Upper lobe of right lung (tissue), 1 donor: Measurements from ENCODE around the gene ZNF407. TPM values are rescaled to one million over a fixed set of nuclear protein-coding genes. Genes with fewer than 3 reads are reported as not detected.
A peak's percentile ranks its signal among the peaks of the same experiment; 100 is the strongest.

Source experiments
- ATAC-seq: fragments of 200-7000 bp; cut with Tn5 transposase; one replicate; pipeline ENCODE4 v1.9.1; 2020; ENCODE audit warnings: mild to moderate bottlenecking, moderate library complexity
- DNase-seq: peaks from one replicate; pipeline ENCODE4 v3.0.0-alpha.2; 2020
- H3K27ac ChIP-seq: fragments of 200-600 bp; one replicate; pipeline ENCODE4 v1.8.0; 2022
- H3K27me3 ChIP-seq: fragments of 200-600 bp; one replicate; pipeline ENCODE4 v1.8.0; 2022; ENCODE audit warnings: mild to moderate bottlenecking
- H3K36me3 ChIP-seq: fragments of 200-600 bp; one replicate; pipeline ENCODE4 v1.8.0; 2022
- H3K4me1 ChIP-seq: fragments of 200-600 bp; one replicate; pipeline ENCODE4 v1.8.0; 2022
- H3K4me3 ChIP-seq: fragments of 200-600 bp; one replicate; pipeline ENCODE4 v1.8.0; 2022; ENCODE audit warnings: mild to moderate bottlenecking
- H3K9me3 ChIP-seq: fragments of 200-600 bp; one replicate; pipeline ENCODE4 v1.8.0; 2022
- intact Hi-C: fragments of 100-400 bp; cut with DNase I; formaldehyde crosslinking; loops from one replicate; pipeline ENCODE4 v1.11.0; 2022
- total RNA-seq: library from RNA; stranded (reverse); fragmentation: NEBNext Ultra II Directional; extraction: Animal tissue kit (Norgen Biotek cat#: 25700); gene quantifications from one replicate; pipeline ENCODE4 v1.2.1, GENCODE V29; 2021
- TF ChIP-seq, protein P1 (sequence below): fragments of 200-600 bp; IDR thresholded peaks from one replicate; pipeline ENCODE4 v1.8.0; 2022; ENCODE audit warnings: antibody characterized with exemption
- donor health status: DM: no; HTN: yes; CAD: no; lungs with severe emphysema.

Gene ZNF407
- total RNA-seq, 1 donor from 2014 or later, result 18.4 TPM

DNA sequence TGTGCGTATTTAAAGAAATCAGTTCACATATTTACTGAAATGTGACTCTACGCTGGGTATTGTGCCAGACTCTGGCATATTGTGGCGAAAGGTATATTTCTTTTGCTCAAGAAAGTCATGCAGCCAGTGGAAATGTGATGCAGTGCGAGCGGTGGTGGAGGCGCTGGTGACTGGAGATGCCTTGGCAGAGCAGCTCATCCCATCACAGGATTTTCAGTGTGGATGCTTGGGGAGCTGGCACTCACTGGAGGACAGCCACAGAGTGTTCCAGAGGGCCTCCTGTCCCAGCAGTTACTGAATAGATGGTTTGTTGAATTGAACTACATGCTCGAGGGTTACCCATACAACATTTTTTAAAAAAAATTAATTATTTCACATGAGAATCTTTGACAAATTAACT is 117.6 kb downstream of the ZNF407 start:
- Histone ChIP-seq H3K4me1 (no peaks in the 10 kb centered on the region), H3K36me3 (no peaks in the 10 kb centered on the region), H3K27ac (no peak overlapping the region), H3K9me3 (no peaks in the 10 kb centered on the region), H3K4me3 (no peak overlapping the region), H3K27me3 (no peaks in the 10 kb centered on the region)
- TF ChIP-seq, protein P1, sequence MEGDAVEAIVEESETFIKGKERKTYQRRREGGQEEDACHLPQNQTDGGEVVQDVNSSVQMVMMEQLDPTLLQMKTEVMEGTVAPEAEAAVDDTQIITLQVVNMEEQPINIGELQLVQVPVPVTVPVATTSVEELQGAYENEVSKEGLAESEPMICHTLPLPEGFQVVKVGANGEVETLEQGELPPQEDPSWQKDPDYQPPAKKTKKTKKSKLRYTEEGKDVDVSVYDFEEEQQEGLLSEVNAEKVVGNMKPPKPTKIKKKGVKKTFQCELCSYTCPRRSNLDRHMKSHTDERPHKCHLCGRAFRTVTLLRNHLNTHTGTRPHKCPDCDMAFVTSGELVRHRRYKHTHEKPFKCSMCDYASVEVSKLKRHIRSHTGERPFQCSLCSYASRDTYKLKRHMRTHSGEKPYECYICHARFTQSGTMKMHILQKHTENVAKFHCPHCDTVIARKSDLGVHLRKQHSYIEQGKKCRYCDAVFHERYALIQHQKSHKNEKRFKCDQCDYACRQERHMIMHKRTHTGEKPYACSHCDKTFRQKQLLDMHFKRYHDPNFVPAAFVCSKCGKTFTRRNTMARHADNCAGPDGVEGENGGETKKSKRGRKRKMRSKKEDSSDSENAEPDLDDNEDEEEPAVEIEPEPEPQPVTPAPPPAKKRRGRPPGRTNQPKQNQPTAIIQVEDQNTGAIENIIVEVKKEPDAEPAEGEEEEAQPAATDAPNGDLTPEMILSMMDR, result no peak
- DNase-seq, result no peak
- ATAC-seq, result no peak
- intact Hi-C loops, result no loop called here

DNA sequence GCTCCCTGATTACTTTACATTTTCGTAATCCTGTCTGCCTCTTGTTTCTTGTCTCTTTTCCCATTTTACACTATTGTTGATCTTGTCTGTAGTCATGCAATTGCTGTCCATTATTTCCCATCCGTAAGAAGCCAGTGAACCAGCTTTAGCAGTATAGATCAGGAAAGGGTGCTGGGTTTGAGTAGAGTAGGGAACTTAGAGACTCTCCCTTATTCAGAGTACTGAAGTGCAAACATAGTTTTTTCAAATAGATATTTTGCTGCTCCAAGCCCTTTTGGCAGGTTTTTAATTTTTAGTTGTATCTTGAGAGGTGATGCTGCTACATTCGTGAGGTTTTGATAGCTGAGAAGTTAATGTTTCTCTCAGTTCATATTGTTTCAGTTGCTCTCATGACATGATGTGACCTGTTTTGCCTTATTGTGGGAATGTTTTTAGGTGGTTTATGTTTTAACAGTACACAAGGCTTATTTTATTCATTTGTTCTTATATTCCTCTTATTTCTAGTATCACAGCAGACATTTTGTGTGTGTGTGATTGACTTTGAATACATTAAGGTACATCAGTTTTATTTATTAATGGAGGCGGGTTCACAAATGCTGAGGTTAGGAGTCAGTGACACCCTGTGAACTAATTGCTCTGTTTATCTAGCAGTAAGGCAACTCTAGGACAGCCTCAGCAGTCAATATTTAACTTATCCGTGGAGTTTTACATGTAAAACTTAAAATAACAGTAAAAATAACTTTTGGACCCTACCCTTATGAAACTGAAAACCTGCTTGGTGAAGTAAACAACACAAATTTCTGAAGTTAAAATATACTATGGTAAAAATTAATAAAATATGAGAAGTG is 118.4 kb downstream of the ZNF407 start:
- no peaks in the 10 kb centered on the region for H3K4me1 ChIP-seq
- no peaks in the 10 kb centered on the region for H3K36me3 ChIP-seq
- no peak overlapping the region for H3K4me3 ChIP-seq
- DNase-seq (no peak), ATAC-seq (no peak)
- TF ChIP-seq, protein P1, result no peak
- H3K9me3 ChIP-seq, result no peaks in the 10 kb centered on the region
- H3K27ac ChIP-seq, result no peak overlapping the region
- intact Hi-C loops, result no loop called here
- H3K27me3 ChIP-seq, result no peaks in the 10 kb centered on the region

DNA sequence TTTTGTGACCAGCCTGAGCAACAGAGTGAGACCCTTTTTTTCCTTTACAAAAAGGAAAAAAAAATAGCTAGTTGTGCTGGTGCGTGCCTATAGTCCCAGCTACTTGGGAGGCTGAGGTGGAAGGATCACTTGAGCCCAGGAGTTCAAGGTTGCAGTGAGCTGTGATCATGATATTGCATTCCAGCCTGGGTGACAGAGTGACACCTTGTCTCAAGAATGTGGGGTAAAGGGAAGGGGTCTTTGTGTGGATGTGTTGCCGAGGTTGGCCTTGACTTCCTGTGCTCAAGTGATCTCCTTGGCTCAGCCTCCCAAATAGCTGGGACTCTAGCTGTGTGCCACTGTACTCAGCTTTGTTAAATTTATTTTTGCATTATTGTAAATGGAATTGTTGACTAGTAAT is 120.6 kb downstream of the ZNF407 start:
- intact Hi-C loops, result no loop called here

DNA sequence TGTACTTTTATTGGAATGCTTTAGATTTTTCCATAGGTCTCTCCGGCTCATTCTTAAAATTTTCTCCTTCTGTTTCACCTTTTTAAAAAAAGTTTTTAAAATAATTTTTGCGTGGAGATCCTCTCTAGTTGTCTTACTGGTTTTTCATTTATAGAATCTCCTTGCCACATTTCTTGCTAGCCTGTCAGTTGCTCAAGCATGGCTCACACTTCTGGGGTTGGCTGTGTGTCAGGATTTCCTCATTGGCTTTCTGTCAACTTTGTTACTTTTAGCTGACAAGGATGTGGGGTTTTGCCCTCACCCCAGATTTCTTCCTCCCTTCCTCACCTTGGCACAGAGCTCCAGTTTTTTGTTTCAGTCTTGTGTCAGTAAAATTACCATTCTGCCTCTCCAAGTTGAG is 124.6 kb downstream of the ZNF407 start:
- no peak overlapping the region for H3K4me3 ChIP-seq
- DNase-seq, result no peak
- H3K27ac ChIP-seq, result no peak overlapping the region
- no peaks in the 10 kb centered on the region for H3K36me3 ChIP-seq
- peak; percentile 57 for ATAC-seq
- no peaks in the 10 kb centered on the region for H3K9me3 ChIP-seq
- TF ChIP-seq, protein P1, result no peak
- H3K27me3 ChIP-seq, result no peaks in the 10 kb centered on the region
- intact Hi-C loops, result no loop called here
- H3K4me1 ChIP-seq, result no peaks in the 10 kb centered on the region

More for the DNA sequence above, 120.6 kb downstream of the ZNF407 start:
- H3K27me3 ChIP-seq, result no peaks in the 10 kb centered on the region
- no peak overlapping the region for H3K4me3 ChIP-seq
- H3K4me1 ChIP-seq, result no peaks in the 10 kb centered on the region
- H3K27ac ChIP-seq, result no peak overlapping the region
- no peaks in the 10 kb centered on the region for H3K9me3 ChIP-seq
- TF ChIP-seq, protein P1, result no peak
- no peaks in the 10 kb centered on the region for H3K36me3 ChIP-seq
- ATAC-seq (no peak), DNase-seq (no peak)

DNA sequence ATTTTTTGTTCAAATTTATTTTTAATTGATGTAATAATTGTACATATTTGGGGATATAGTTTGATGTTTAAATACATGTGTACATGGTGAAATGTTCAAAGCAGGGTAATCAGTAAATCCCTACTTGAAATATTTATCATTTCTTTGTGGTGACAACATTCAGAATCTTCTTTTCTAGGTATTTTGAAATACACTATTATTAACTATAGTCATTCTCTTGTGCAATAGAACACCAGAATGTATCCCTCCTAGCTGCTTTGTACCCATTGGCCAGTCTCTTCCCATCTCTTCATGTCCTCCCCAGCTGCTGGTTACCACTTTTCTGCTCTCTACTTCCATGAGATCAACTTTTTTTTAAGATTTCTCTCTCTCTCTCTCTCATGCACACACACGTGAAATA is 126.5 kb downstream of the ZNF407 start:
- Histone ChIP-seq H3K36me3 (no peaks in the 10 kb centered on the region), H3K9me3 (no peaks in the 10 kb centered on the region), H3K27ac (no peak overlapping the region), H3K4me1 (no peaks in the 10 kb centered on the region), H3K27me3 (no peaks in the 10 kb centered on the region), H3K4me3 (no peak overlapping the region)
- TF ChIP-seq, protein P1, result no peak
- intact Hi-C loops, result no loop called here
- ATAC-seq (no peak), DNase-seq (no peak)
